ENCODE data around the gene DTD1. TPM values are rescaled to one million over a fixed set of nuclear protein-coding genes. Genes with fewer than 3 reads are reported as not detected.

The DTD1 gene
- total RNA-seq, 1 donor from 2014 or later, result 44.0 TPM

- no peak overlapping the region for H3K27ac Mint-ChIP-seq
- H3K4me1 Mint-ChIP-seq (ENCODE audit: low read depth), result no peaks in the 10 kb centered on the region
- H3K9me3 Mint-ChIP-seq, result no peaks in the 10 kb centered on the region
- H3K4me3 Mint-ChIP-seq, result no peak overlapping the region
- no peaks in the 10 kb centered on the region for H3K36me3 Mint-ChIP-seq (ENCODE audit: low read depth)
- no peak for DNase-seq (ENCODE audit: low spot score)
- H3K27me3 Mint-ChIP-seq (ENCODE audit: insufficient read depth), result no peaks in the 10 kb centered on the region
- intact Hi-C loops (cut with micrococcal nuclease), result no loop called here
Measured at GRCh38 chr20:18650224-18650623, 62.4 kb downstream of the DTD1 start.

- H3K27me3 Mint-ChIP-seq (ENCODE audit: insufficient read depth), result no peaks in the 10 kb centered on the region
- H3K27ac Mint-ChIP-seq, result no peak overlapping the region
- H3K36me3 Mint-ChIP-seq (ENCODE audit: low read depth), result no peaks in the 10 kb centered on the region
- DNase-seq (ENCODE audit: low spot score), result no peak
- intact Hi-C loops (cut with micrococcal nuclease), result no loop called here
- no peaks in the 10 kb centered on the region for H3K4me1 Mint-ChIP-seq (ENCODE audit: low read depth)
- no peak overlapping the region for H3K4me3 Mint-ChIP-seq
- no peaks in the 10 kb centered on the region for H3K9me3 Mint-ChIP-seq
Measured at GRCh38 chr20:18653736-18654447, 66.0 kb downstream of the DTD1 start.

- no peak overlapping the region for H3K4me3 Mint-ChIP-seq
- H3K27ac Mint-ChIP-seq, result no peak overlapping the region
- no peaks in the 10 kb centered on the region for H3K36me3 Mint-ChIP-seq (ENCODE audit: low read depth)
- no peaks in the 10 kb centered on the region for H3K9me3 Mint-ChIP-seq
- H3K4me1 Mint-ChIP-seq (ENCODE audit: low read depth), result no peaks in the 10 kb centered on the region
- no peaks in the 10 kb centered on the region for H3K27me3 Mint-ChIP-seq (ENCODE audit: insufficient read depth)
- intact Hi-C loops (cut with micrococcal nuclease), result no loop called here
- DNase-seq (ENCODE audit: low spot score), result no peak
Measured at GRCh38 chr20:18654448-18654773, 66.6 kb downstream of the DTD1 start.

- intact Hi-C loops (cut with micrococcal nuclease), result no loop called here
- DNase-seq (ENCODE audit: low spot score), result no peak
- no peaks in the 10 kb centered on the region for H3K36me3 Mint-ChIP-seq (ENCODE audit: low read depth)
- H3K4me1 Mint-ChIP-seq (ENCODE audit: low read depth), result no peaks in the 10 kb centered on the region
- no peaks in the 10 kb centered on the region for H3K27me3 Mint-ChIP-seq (ENCODE audit: insufficient read depth)
- H3K27ac Mint-ChIP-seq, result no peak overlapping the region
- H3K4me3 Mint-ChIP-seq, result no peak overlapping the region
- H3K9me3 Mint-ChIP-seq, result no peaks in the 10 kb centered on the region
Measured at GRCh38 chr20:18657575-18657974, 69.7 kb downstream of the DTD1 start.

GRCh38 chr20:18662279-18663040 is 74.6 kb downstream of the DTD1 start:
- DNase-seq (ENCODE audit: low spot score), result no peak
- Mint-ChIP-seq H3K4me3 (no peak overlapping the region), H3K27me3 (ENCODE audit: insufficient read depth) (no peaks in the 10 kb centered on the region)

GRCh38 chr20:18663932-18664331 is 76.1 kb downstream of the DTD1 start:
- H3K4me1 Mint-ChIP-seq (ENCODE audit: low read depth), result no peaks in the 10 kb centered on the region
- intact Hi-C loops (cut with micrococcal nuclease), result no loop called here
- H3K9me3 Mint-ChIP-seq, result no peaks in the 10 kb centered on the region
- no peaks in the 10 kb centered on the region for H3K36me3 Mint-ChIP-seq (ENCODE audit: low read depth)
- H3K27ac Mint-ChIP-seq, result no peak overlapping the region
- no peak overlapping the region for H3K4me3 Mint-ChIP-seq
- H3K27me3 Mint-ChIP-seq (ENCODE audit: insufficient read depth), result no peaks in the 10 kb centered on the region
- DNase-seq (ENCODE audit: low spot score), result no peak

More at GRCh38 chr20:18662279-18663040, 74.6 kb downstream of the DTD1 start:
- no peaks in the 10 kb centered on the region for H3K9me3 Mint-ChIP-seq
- intact Hi-C loops (cut with micrococcal nuclease), result no loop called here
- no peak overlapping the region for H3K27ac Mint-ChIP-seq
- no peaks in the 10 kb centered on the region for H3K36me3 Mint-ChIP-seq (ENCODE audit: low read depth)
- H3K4me1 Mint-ChIP-seq (ENCODE audit: low read depth), result no peaks in the 10 kb centered on the region

- H3K9me3 Mint-ChIP-seq, result no peaks in the 10 kb centered on the region
- no peaks in the 10 kb centered on the region for H3K4me1 Mint-ChIP-seq (ENCODE audit: low read depth)
- intact Hi-C loops (cut with micrococcal nuclease), result no loop called here
- no peaks in the 10 kb centered on the region for H3K27me3 Mint-ChIP-seq (ENCODE audit: insufficient read depth)
- H3K4me3 Mint-ChIP-seq, result no peak overlapping the region
- H3K36me3 Mint-ChIP-seq (ENCODE audit: low read depth), result no peaks in the 10 kb centered on the region
- DNase-seq (ENCODE audit: low spot score), result no peak
- H3K27ac Mint-ChIP-seq, result no peak overlapping the region
Measured at GRCh38 chr20:18665135-18665534, 77.3 kb downstream of the DTD1 start.

GRCh38 chr20:18666803-18667415 is 79.1 kb downstream of the DTD1 start:
- Mint-ChIP-seq H3K9me3 (no peaks in the 10 kb centered on the region), H3K4me3 (no peak overlapping the region), H3K4me1 (ENCODE audit: low read depth) (no peaks in the 10 kb centered on the region), H3K27me3 (ENCODE audit: insufficient read depth) (no peaks in the 10 kb centered on the region), H3K27ac (no peak overlapping the region), H3K36me3 (ENCODE audit: low read depth) (no peaks in the 10 kb centered on the region)
- no peak for DNase-seq (ENCODE audit: low spot score)
- intact Hi-C loops (cut with micrococcal nuclease), result no loop called here

GRCh38 chr20:18669241-18670019 is 81.6 kb downstream of the DTD1 start:
- Mint-ChIP-seq H3K4me1 (ENCODE audit: low read depth) (no peaks in the 10 kb centered on the region), H3K4me3 (no peak overlapping the region), H3K9me3 (no peaks in the 10 kb centered on the region), H3K36me3 (ENCODE audit: low read depth) (no peaks in the 10 kb centered on the region), H3K27me3 (ENCODE audit: insufficient read depth) (no peaks in the 10 kb centered on the region), H3K27ac (no peak overlapping the region)
- intact Hi-C loops (cut with micrococcal nuclease), result no loop called here
- DNase-seq (ENCODE audit: low spot score), result no peak

- H3K27ac Mint-ChIP-seq, result no peak overlapping the region
Measured at GRCh38 chr20:18671203-18671710, 83.4 kb downstream of the DTD1 start.

GRCh38 chr20:18672834-18673233 is 85.0 kb downstream of the DTD1 start:
- no peak for DNase-seq (ENCODE audit: low spot score)
- Mint-ChIP-seq H3K27ac (no peak overlapping the region), H3K4me1 (ENCODE audit: low read depth) (no peaks in the 10 kb centered on the region)

More at GRCh38 chr20:18671203-18671710, 83.4 kb downstream of the DTD1 start:
- Mint-ChIP-seq H3K4me1 (ENCODE audit: low read depth) (no peaks in the 10 kb centered on the region), H3K4me3 (no peak overlapping the region), H3K27me3 (ENCODE audit: insufficient read depth) (no peaks in the 10 kb centered on the region), H3K36me3 (ENCODE audit: low read depth) (no peaks in the 10 kb centered on the region), H3K9me3 (no peaks in the 10 kb centered on the region)
- no peak for DNase-seq (ENCODE audit: low spot score)
- intact Hi-C loops (cut with micrococcal nuclease), result no loop called here

GRCh38 chr20:18676396-18676795 is 88.5 kb downstream of the DTD1 start:
- no peaks in the 10 kb centered on the region for H3K4me1 Mint-ChIP-seq (ENCODE audit: low read depth)
- H3K27ac Mint-ChIP-seq, result no peak overlapping the region
- no peak for DNase-seq (ENCODE audit: low spot score)
- no peak overlapping the region for H3K4me3 Mint-ChIP-seq
- H3K27me3 Mint-ChIP-seq (ENCODE audit: insufficient read depth), result no peaks in the 10 kb centered on the region
- intact Hi-C loops (cut with micrococcal nuclease), result no loop called here
- H3K36me3 Mint-ChIP-seq (ENCODE audit: low read depth), result no peaks in the 10 kb centered on the region
- no peaks in the 10 kb centered on the region for H3K9me3 Mint-ChIP-seq

More at GRCh38 chr20:18672834-18673233, 85.0 kb downstream of the DTD1 start:
- intact Hi-C loops (cut with micrococcal nuclease), result no loop called here
- Mint-ChIP-seq H3K4me3 (no peak overlapping the region), H3K9me3 (no peaks in the 10 kb centered on the region), H3K27me3 (ENCODE audit: insufficient read depth) (no peaks in the 10 kb centered on the region), H3K36me3 (ENCODE audit: low read depth) (no peaks in the 10 kb centered on the region)

All from activated T-helper 1 cell treated with anti-CD3 and anti-CD28 coated beads, Interleukin-12 subunit alpha, Interleukin-12 subunit beta, Interleukin-2, Interleukin-4 antibody, amounts not matched to agents 30 ng/mL and 10 ng/mL and 1 ng/mL, durations not matched to agents 14 hours and 24 hours and 36 hours (primary cell).